ENCODE data around the gene KLHL26.
A peak's percentile ranks its signal among the peaks of the same experiment; 100 is the strongest.

The KLHL26 gene

GRCh38 chr19:18601875-18602274, 35.0 kb upstream of the KLHL26 start:
- no peak for DNase-seq (ENCODE audit: low read depth in 2 of 2, low spot score in 1 of 2)

GRCh38 chr19:18603255-18603957, 33.4 kb upstream of the KLHL26 start:
- DNase-seq (ENCODE audit: low read depth in 2 of 2, low spot score in 1 of 2): no peak

- DNase-seq (ENCODE audit: low read depth in 2 of 2, low spot score in 1 of 2): no peak
Measured at GRCh38 chr19:18603958-18604819, 32.6 kb upstream of the KLHL26 start.

GRCh38 chr19:18604820-18605159, 32.0 kb upstream of the KLHL26 start:
- DNase-seq (ENCODE audit: low read depth in 2 of 2, low spot score in 1 of 2): no peak

GRCh38 chr19:18605196-18605545, 31.7 kb upstream of the KLHL26 start:
- DNase-seq (ENCODE audit: low read depth in 2 of 2, low spot score in 1 of 2): no peak

- no peak for DNase-seq (ENCODE audit: low read depth in 2 of 2, low spot score in 1 of 2)
Measured at GRCh38 chr19:18605546-18606280, 31.1 kb upstream of the KLHL26 start.

- no peak for DNase-seq (ENCODE audit: low read depth in 2 of 2, low spot score in 1 of 2)
Measured at GRCh38 chr19:18606281-18607225, 30.3 kb upstream of the KLHL26 start, which contains the start of gene CRLF1. Gene CRLF1, minus strand, starts transcription at chr19:18606799. Its CDS starts 143 bp downstream, at chr19:18606656.

GRCh38 chr19:18607226-18608101, 29.4 kb upstream of the KLHL26 start:
- no peak for DNase-seq (ENCODE audit: low read depth in 2 of 2, low spot score in 1 of 2)

- DNase-seq (ENCODE audit: low read depth in 2 of 2, low spot score in 1 of 2): no peak
Measured at GRCh38 chr19:18608102-18608804, 28.6 kb upstream of the KLHL26 start.

GRCh38 chr19:18608805-18609716, 27.8 kb upstream of the KLHL26 start:
- DNase-seq (ENCODE audit: low read depth in 2 of 2, low spot score in 1 of 2): no peak

GRCh38 chr19:18609717-18610051, 27.1 kb upstream of the KLHL26 start:
- no peak for DNase-seq (ENCODE audit: low read depth in 2 of 2, low spot score in 1 of 2)

GRCh38 chr19:18610245-18610555, 26.6 kb upstream of the KLHL26 start:
- DNase-seq (ENCODE audit: low read depth in 2 of 2, low spot score in 1 of 2): no peak

GRCh38 chr19:18610556-18611326, 26.1 kb upstream of the KLHL26 start:
- DNase-seq (ENCODE audit: low read depth in 2 of 2, low spot score in 1 of 2): no peak

- peak in 1 of 2 donors; percentile 11 for DNase-seq (ENCODE audit: low read depth in 2 of 2, low spot score in 1 of 2)
Measured at GRCh38 chr19:18611327-18612050, 25.3 kb upstream of the KLHL26 start.

GRCh38 chr19:18612051-18612771, 24.6 kb upstream of the KLHL26 start:
- no peak for DNase-seq (ENCODE audit: low read depth in 2 of 2, low spot score in 1 of 2)

All from stimulated activated CD8-positive, alpha-beta memory T cell treated with anti-CD3 and anti-CD28 coated beads, Interleukin-4, amount 100 ng/mL, for 4 hours (primary cell).